ENCODE measurements around the gene TATDN3. TPM values are rescaled to one million over a fixed set of nuclear protein-coding genes. Genes with fewer than 3 reads are reported as not detected.
"Not testable (repeated sequence)": the region's sequence is repeated elsewhere in the genome, so short reads cannot be mapped to it uniquely, and the experiment has no call there.

The TATDN3 gene
- polyA plus RNA-seq, 5 donors = 11.6 to 19.2 (median 15.0) TPM

DNA sequence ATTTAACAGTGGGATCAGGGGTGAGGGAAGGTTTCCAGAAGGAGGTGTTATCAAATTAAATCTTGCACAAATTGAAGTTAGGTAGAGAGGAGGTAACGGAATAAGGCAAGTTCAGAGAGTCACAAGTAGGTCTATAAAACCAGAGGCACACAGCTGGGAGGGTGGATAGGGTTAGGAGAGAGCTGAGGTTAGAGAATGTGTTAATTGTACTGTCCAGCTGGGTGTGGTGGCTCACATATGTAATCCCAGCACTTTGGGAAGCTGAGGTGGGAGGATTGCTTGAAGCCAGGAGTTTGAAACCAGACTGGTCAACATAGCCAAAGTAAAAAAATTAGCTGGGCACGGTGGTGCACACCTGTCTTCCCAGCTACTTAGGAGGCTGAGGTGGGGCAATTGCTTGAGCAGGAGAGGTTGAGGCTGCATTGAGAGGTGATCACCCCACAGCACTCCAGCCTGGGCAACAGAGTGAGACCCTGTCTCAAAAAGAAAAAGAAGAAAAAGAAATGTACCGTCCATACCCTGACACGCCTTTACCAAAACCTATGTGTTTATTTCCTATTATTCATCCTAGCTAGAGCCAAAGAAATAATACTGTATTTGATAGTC lies 35.6 kb downstream of the TATDN3 start:
- no peak for DNase-seq

DNA sequence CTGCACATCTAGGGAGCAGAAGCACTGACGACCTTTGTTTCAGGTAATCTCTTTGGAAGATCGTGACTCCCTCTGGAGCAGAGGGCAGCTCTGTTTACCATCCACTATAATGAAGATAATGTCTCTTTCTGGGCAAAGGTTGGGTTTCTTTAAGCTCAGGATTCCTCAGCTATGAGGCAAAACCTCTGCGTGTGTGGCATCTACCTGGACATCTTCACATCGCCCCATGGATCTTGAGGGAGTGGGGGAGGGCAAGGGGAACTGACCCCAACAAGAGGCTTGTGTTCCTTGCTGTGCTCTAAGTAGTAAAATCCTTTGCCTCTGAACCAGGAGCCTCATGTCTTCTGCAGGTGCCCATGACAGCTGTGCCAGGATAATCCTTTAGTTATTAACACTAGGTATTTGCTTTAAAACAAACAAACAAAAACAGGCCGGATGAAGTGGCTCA lies 36.2 kb downstream of the TATDN3 start:
- DNase-seq = no peak

DNA sequence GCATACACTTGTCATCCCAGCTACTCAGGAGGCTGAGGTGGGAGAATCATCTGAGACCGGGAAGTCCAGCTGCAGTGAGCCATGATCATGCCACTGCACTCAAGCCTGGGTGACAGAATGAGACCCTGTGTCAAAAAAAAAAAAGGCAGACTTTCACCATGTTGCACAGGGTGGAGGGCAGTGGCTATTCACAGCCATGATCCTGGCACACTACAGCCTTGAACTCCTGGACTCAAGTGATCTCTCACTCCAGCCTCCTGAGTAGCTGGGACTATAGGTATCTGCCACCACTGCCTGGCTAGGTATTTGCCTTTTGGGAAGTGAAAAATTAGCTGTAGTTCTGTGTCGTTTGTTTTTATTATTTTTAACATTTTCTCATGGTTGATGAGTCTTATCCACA lies 36.7 kb downstream of the TATDN3 start:
- no peak for DNase-seq

DNA sequence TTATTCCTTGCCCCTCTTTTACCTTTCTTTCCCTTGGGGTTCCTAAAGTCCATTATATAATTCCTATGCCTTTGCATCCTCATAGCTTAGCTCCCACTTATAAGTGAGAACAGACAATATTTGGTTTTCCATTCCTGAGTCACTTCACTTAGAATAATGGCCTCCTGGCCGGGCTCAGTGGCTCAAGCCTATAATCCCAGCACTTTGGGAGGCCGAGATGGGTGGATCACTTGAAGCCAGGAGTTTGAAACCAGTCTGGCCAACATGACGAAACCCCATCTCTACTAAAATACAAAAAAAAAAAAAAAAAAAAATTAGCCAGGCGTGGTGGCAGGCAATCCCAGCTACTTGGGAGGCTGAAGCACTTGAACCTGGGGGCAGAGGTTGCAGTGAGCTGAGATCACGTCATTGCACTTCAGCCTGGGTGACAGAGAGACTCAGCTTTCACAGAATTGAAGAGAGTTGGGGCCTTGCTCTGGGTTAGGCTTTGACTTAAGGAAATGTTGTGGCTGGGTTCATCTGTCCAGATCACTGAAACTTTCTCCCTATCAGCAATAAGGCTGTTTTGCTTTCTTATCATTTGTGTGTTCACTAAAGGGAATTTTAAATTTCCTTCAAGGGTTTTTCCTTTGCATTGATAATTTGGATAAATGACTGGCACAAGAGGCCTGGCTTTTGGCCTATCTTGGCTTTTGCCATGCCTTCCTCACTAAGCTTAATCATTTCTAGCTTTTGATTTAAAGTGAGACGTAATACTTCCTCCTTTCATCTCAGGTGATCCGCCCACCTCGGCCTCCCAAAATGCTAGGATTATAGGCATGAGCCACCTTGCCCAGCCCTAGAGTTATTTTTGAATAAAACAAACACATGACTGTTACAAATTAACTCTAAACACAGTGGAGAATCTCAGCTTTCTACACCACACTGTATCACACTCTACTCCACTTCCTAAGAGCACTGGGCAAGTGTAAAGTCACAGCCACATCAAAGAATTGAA lies 41.8 kb downstream of the TATDN3 start:
- DNase-seq = peak in 1 of 2 donors; percentile 13

DNA sequence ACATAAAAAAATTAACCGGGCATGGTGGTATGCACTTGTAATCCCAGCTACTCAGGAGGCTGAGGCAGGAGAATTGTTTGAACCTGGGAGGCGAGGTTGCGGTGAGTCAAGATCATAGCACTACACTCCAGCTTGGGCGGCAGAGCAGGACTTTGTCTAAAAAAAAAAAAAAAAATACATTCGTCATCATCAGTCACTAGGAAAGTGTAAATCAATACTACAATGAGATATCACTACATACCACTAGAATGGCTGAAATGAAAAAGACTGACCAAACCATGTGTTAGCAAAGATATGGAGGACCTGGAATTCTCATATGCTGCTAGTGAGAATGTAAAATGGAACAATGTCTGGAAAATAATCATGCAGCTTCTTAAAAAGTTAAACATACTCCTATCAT lies 46.5 kb downstream of the TATDN3 start:
- no peak for DNase-seq

DNA sequence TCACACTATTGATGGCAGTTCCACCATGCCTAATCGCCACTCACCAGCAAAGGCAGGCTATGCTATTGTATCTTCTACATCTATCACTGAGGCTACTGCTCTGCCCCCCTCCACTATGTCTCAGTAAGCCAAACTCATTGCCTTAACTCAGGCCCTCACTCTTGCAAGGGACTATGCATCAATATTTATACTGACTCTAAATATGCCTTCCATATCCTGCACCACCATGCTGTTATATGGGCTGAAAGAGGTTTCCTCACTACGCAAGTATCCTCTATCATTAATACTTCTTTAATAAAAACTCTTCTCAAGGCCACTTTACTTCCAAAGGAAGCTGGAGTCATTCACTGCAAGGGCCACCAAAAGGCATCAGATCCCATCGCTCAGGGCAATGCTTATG lies 52.8 kb downstream of the TATDN3 start:
- DNase-seq = not testable (repeated sequence)

DNA sequence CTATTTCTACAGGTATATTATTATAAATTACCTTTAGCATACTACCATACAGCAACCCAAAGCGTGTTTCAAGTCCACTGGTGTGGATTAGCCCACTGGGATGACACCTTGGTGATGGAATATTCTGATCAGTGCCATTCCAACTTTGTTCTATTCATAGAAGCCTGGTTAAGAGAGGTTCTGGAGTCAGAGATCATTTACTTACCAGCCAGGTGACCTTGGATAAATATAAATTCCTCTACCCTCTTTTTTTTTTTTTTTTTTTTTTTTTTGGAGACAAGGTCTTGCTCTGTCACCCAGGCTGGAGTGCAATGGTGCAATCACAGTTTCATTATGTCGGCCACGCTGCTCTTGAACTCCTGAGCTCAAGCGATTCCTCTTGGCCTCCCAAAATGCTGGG lies 55.9 kb downstream of the TATDN3 start, which contains the start of gene SPATA45:
Gene SPATA45, minus strand, starts transcription at position 101 of the 400 bp plus-strand sequence. CDS start 11,500 bp downstream, outside the sequence.
- DNase-seq = no peak

DNA sequence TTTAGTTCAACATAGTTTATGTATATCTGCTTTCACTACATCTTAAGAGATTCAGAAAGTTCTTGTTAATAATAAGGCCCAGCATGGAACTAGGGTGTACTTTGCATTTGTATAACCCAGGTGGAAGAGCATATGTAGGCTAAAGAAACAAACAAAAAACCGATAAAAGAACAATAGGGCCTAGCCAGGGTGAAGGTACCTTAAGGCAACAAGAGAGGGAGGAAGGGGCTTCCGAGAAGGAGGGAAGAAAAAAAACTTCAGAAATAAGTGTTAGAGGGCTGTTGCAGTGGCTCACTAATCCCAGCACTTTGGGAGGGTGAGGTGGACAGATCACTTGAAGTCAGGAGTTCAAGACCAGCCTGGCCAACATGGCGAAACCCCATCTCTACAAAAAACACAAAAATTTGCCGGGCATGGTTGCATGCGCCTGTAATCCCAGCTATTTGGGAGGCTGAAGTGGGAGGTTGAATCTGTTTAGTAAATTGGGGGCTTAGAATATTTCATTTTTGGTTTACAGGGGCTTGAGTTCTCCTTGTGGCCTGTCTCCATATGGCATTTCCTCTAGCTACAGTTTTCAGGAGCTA lies 60.5 kb downstream of the TATDN3 start:
- no peak for DNase-seq

DNA sequence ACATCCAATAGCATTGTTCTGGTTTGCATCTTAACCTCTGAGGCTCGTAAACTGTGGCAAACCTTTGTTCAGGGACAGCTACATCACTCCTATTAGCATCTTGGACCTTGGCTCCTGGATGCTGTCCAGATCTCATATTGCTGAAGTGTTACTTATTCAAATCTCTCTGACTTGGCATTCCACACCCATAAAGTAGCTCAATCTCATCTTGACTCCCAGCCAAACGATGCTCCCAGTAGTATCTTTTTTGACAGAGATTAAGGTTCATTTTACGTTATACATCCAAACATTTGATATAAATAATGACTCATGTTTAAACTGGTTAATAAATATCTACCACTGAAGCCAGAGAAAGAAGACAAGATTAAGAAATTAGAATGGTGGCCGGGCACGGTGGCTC lies 62.0 kb downstream of the TATDN3 start:
- no peak for DNase-seq

DNA sequence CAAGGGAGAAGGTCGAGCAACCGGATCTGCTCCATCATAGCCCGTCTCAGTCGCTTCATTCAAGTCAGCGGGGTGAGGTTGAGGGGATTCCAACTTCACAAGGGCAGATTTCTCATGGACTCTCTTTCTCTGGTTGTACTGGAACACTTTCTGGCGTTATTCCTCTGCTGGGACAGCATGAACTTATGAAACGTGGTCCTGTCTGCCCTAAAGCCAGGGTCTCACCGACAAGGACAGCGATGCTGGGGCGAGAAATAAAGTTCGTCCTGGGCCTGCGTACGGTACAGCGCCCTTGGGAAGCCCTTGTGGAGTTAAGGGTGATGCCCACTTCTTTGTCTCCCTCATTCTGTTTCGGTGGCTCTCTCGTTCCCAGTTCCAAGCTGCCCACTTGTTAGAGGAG lies 65.1 kb downstream of the TATDN3 start:
- no peak for DNase-seq

DNA sequence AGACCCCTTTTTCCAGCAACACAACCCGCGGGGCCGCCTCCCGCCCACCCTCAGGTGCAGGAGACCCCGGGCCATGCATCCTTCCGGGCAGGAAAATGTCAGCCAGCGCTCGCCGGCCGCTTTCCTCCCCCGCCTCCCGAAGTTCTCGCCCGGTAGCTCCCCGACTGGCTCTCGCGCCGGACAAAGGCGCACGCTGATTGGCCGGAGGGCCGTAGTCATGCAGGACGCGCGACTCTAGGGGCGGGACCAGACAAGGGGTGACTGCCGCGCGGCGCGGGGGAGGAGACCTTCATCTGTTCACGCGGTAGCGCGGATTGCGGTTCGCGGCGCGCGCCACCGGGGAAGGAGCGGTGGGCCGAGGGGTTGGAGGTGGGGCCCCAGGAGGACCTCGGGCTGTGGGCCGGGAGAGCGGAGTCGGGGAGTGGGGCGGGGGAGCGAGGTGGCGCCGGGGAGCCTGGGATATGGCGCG lies 66.3 kb downstream of the TATDN3 start, which contains the start of gene FLVCR1:
Gene FLVCR1, plus strand, starts transcription at position 284 of the 469 bp plus-strand sequence. Its CDS starts 178 bp downstream, at position 462.
- DNase-seq = peak; percentile 94 to 95

DNA sequence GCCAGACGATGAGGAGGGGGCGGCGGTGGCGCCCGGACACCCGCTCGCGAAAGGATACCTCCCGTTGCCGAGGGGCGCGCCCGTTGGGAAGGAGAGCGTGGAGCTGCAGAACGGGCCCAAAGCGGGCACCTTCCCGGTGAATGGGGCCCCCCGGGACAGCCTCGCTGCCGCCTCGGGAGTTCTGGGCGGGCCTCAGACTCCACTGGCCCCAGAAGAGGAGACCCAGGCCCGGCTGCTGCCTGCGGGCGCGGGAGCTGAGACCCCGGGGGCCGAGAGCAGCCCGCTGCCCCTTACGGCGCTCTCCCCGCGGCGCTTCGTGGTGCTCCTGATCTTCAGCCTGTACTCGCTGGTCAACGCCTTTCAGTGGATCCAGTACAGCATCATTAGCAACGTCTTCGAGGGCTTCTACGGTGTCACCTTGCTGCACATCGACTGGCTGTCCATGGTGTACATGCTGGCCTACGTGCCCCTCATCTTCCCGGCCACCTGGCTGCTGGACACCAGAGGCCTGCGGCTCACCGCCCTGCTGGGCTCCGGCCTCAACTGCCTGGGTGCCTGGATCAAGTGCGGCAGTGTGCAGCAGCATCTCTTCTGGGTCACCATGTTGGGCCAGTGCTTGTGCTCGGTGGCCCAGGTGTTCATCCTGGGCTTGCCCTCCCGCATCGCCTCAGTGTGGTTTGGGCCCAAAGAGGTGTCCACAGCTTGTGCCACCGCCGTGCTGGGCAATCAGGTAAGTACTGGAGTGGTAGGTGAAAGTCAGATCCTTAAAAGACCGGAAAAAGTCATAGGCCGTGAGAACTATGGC lies 67.0 kb downstream of the TATDN3 start:
- peak in 1 of 2 donors; percentile 27 for DNase-seq

DNA sequence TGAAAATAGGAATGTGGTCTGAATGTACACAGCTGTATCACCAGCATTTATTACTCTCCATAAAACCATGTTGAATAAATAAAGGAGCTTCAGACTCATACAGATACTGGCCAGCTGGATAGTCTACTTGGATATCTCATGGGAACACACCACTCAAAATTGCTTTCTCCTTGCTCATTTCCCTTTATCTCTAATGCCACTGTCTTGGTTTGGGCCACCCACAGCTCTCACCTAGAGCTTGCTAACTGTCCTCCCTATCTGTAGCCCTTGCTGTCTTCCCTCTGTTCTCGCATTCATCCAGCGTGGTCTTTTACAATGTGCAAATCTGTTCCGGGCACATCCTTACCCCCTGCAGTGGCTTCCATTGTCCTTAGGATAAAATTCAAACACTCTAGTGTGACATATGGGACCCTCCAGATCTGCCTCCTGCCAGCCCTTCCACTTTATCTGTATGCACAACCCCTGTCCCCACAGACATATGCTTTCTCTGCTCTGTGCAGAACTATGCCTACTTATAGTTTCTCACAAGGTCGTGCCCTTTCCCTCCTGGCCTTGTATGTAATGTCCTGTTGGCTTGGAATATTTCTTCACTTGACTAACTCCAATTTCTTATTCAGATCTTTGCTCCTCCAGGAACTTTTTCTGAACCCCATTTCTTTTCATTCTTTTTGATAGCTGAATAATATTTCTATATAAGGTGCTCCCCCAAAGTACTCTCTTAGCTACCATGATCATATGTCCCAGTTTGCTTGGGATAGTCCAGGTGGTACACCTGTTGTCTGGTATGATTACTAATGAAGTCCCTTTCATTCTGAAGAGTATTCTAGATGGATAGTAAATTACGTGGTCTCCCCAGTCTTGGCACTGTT lies 69.3 kb downstream of the TATDN3 start:
- DNase-seq = no peak

DNA sequence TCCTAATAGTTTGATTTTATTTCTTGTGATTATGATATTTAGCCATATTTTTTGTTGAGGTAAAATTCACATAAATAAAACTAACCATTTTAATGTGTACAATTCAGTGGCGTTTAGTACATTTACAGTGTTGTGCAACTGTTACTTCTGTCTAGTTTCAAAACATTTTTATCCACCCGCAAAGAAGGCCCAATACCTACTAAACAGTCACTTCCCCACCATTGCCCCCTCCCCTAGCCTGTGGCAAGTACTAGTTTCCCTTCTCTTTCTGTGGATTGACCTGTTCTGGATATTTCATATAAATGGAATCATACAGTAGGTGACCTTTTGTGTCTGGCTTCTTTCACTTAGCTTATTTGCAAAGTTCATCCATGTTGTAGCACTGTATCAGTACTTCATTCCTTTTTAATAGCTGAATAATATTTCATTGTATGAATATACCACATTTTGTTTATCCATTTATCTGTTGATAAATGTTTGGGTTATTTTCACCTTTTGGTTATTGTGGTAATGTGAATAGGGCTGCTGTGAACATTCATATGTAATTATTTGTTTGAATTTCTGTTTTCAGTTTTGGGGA lies 70.5 kb downstream of the TATDN3 start:
- DNase-seq = no peak

DNA sequence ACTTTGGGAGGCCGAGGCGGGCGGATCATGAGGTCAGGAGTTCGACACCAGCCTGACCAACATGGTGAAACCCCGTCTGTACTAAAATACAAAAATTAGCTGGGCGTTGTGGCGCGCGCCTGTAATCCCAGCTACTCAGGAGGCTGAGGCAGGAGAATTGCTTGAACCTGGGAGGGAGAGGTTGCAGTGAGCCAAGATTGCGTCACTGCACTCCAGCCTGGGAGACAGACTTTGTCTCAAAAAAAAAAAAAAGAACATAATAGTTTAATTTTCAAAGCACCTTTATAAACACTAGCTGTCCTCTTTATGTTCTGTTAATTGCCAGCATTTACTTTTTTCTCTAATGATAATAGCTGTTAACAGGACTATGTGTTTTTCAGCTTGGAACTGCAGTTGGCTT lies 71.7 kb downstream of the TATDN3 start:
- DNase-seq = not testable (repeated sequence)

DNA sequence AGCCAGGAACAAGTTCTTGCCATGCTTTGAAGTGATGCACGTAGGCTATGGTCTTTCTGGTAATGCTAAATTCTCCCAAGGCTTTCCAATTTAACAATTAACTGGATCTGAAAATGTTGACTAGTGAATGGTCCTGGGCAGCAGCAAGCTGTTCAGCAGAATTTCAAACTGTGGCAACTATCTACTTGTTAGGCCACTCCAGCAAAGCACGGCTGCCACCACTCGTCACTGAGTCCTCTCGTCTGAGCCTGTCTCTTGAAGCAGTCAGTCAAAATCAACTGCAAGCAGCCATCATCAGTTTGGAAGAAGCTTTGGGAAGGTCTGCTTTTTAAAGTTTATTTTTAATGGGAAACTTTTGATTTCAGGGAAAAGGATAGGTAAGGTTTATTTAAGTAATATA lies 72.5 kb downstream of the TATDN3 start:
- DNase-seq = no peak

Measured in right lung (tissue), 5 donors.